Testis (tissue), 3 donors: Measurements from ENCODE around the gene MRPL55. TPM values are rescaled to one million over a fixed set of nuclear protein-coding genes. Genes with fewer than 3 reads are reported as not detected.
A peak's percentile ranks its signal among the peaks of the same experiment; 100 is the strongest.

Source experiments
- DNase-seq: peaks from one replicate; pipeline ENCODE4 v3.0.0-alpha.2; 2019
- H3K27ac ChIP-seq, 2 donors: fragments of 200-600 bp; sonication (generic); one replicate each; pipeline ENCODE4 v1.5.1; 2019
- H3K27me3 ChIP-seq: fragments of 200-600 bp; sonication (generic); one replicate; pipeline ENCODE4 v1.5.1; 2019
- H3K36me3 ChIP-seq: fragments of 200-600 bp; sonication (generic); one replicate; pipeline ENCODE4 v1.5.1; 2017; ENCODE audit warnings: low read depth; ENCODE audit errors: missing control alignments
- H3K4me1 ChIP-seq: fragments of 200-600 bp; sonication (generic); one replicate; pipeline ENCODE4 v1.5.1; 2019
- H3K4me3 ChIP-seq, 2 donors: fragments of 200-600 bp; sonication (generic); one replicate each; pipeline ENCODE4 v1.5.1; 2017 to 2019
- H3K9me3 ChIP-seq: fragments of 200-600 bp; sonication (generic); one replicate; pipeline ENCODE4 v1.5.1; 2017
- CTCF ChIP-seq, 3 experiments: fragments of 450-650 bp in 2 of 3; fragments of 200-600 bp in 1 of 3; sonication (generic) in 1 of 3; IDR thresholded peaks; one replicate each; pipeline ENCODE4 v1.5.1; 2016 to 2019; ENCODE audit warnings: antibody characterized with exemption in 3 of 3, mild to moderate bottlenecking in 2 of 3, moderate library complexity in 1 of 3
- POLR2A ChIP-seq: fragments of 450-650 bp; IDR thresholded peaks from one replicate; pipeline ENCODE4 v1.6.1; 2017; ENCODE audit warnings: antibody characterized with exemption, mild to moderate bottlenecking, moderate library complexity
- WGBS, 2 donors: methylation state at CpG; one replicate each; pipeline ENCODE4 v1.1.5; 2018; 5-methylcytosine and 5-hydroxymethylcytosine counted together
- intact Hi-C: fragments of 100-400 bp; cut with DNase I; formaldehyde crosslinking; loops from one replicate; pipeline ENCODE4 v1.15.1; 2023; ENCODE audit warnings: low total_unique reads
- polyA plus RNA-seq: library from polyadenylated mRNA; stranded (reverse); fragments of 350-450 nt; fragmentation: Illumina TruSeq; extraction: RNeasy Lipid Tissue Mini Kit (QIAGEN cat#74804); gene quantifications from one replicate; pipeline ENCODE4 v1.2.3, GENCODE V29; 2014; ENCODE audit warnings: low read depth, low replicate concordance; ENCODE audit not compliant: insufficient read depth
- total RNA-seq, 2 donors: library from RNA; depleted of rRNA; stranded (reverse); fragments of >200 nt; gene quantifications; one replicate each; pipeline ENCODE4 v1.2.3, GENCODE V29; 2016

MRPL55 gene
- total and polyA plus RNA-seq, 3 donors from 2014 or later, result 63.1 to 121 (median 102) TPM

- Histone ChIP-seq H3K27ac (peak within 1 kb of the TSS; percentile 90 to 93), H3K27me3 (no peaks in the 10 kb centered on the region), H3K36me3 (no peaks in the 10 kb centered on the region), H3K9me3 (no peaks in the 10 kb centered on the region), H3K4me1 (peaks cover 16% of the 10 kb centered on the region), H3K4me3 (peak within 1 kb of the TSS; percentile 98)
- TF ChIP-seq CTCF (IDR thresholded peaks at IDR 0.05) (peak in 1 of 3 experiments; percentile 20), POLR2A (peak; percentile 18)
- 1% methylated on average over 22 to 75 of the region's 104 CpGs for WGBS, 2 donors
- intact Hi-C loops, result no loop called here
- DNase-seq, result peak; percentile 94
Measured at GRCh38 chr1:228102791-228103620, 6.1 kb downstream of the MRPL55 start, which contains the start of gene C1orf35. Gene C1orf35 (minus strand): TSS chr1:228103325. CDS start chr1:228103227, 98 bp downstream.

GRCh38 chr1:228101994-228102790 lies 6.9 kb downstream of the MRPL55 start:
- WGBS, 2 donors, result 5 to 25% methylated on average over 8 to 44 of the region's 73 CpGs
- peak overlapping the region; percentile 90 to 93 for H3K27ac ChIP-seq
- intact Hi-C loops, result no loop called here
- H3K4me1 ChIP-seq, result peaks cover 14% of the 10 kb centered on the region
- peak; percentile 45 for DNase-seq
- H3K36me3 ChIP-seq, result no peaks in the 10 kb centered on the region
- TF ChIP-seq POLR2A, result no peak
- no peak for TF ChIP-seq CTCF (IDR thresholded peaks at IDR 0.05)
- H3K9me3 ChIP-seq, result no peaks in the 10 kb centered on the region
- no peaks in the 10 kb centered on the region for H3K27me3 ChIP-seq
- H3K4me3 ChIP-seq, result peak overlapping the region; percentile 98

GRCh38 chr1:228101614-228101993 lies 7.5 kb downstream of the MRPL55 start:
- 38 to 64% methylated on average over 6 to 15 of the region's 15 CpGs for WGBS, 2 donors
- peak overlapping the region in 1 of 2 donors; percentile 90 for H3K27ac ChIP-seq
- intact Hi-C loops, result no loop called here

More at GRCh38 chr1:228101614-228101993, 7.5 kb downstream of the MRPL55 start:
- no peaks in the 10 kb centered on the region for H3K9me3 ChIP-seq
- peaks cover 14% of the 10 kb centered on the region for H3K4me1 ChIP-seq
- TF ChIP-seq POLR2A (no peak), CTCF (IDR thresholded peaks at IDR 0.05) (no peak)
- H3K36me3 ChIP-seq, result no peaks in the 10 kb centered on the region
- no peak for DNase-seq
- peak overlapping the region; percentile 98 for H3K4me3 ChIP-seq
- no peaks in the 10 kb centered on the region for H3K27me3 ChIP-seq
